ENCODE data around the gene ROBO1. TPM values are rescaled to one million over a fixed set of nuclear protein-coding genes. Genes with fewer than 3 reads are reported as not detected.

ROBO1 gene
- total and polyA plus RNA-seq, 2 of the 8 experiments (the other 6 are each of a cell fraction or from before 2014, with no cell fraction given) = 51.4 to 91.0 TPM

GRCh38 chr3:79310016-79310415 lies 457.8 kb downstream of the ROBO1 start:
- H2BK15ac ChIP-seq (ENCODE audit: low read length) = no peak overlapping the region
- H2BK12ac ChIP-seq (ENCODE audit: low read depth, low read length) = no peak overlapping the region
- no peak overlapping the region for H3K4ac ChIP-seq (replicated peaks; ENCODE audit: insufficient read length, low read depth, low read length)
- H4K91ac ChIP-seq (replicated peaks; ENCODE audit: insufficient read length, low read length) = no peak overlapping the region
- DNase-seq (ENCODE audit: low read depth in 1 of 2, low spot score in 2 of 2) = no peak
- H3K4me1 ChIP-seq (replicated peaks in 1 of 4; ENCODE audit: control insufficient read depth in 3 of 4, insufficient read depth in 4 of 4, low read length in 3 of 4) = 0 out of 7 replicates have a peak, but pooled peaks cover 0 to 2% (median 0%) of the 10 kb centered on the region in 4 experiments
- H2BK120ac ChIP-seq (replicated peaks; ENCODE audit: low read depth, low read length) = no peak overlapping the region
- no peak for FAIRE-seq
- H3K27me3 ChIP-seq (replicated peaks in 1 of 4; ENCODE audit: control insufficient read depth in 3 of 4, extremely low read depth in 1 of 4, insufficient read depth in 3 of 4, low read length in 3 of 4) = no peaks in the 10 kb centered on the region
- no peak overlapping the region for H3K56ac ChIP-seq (replicated peaks; ENCODE audit: insufficient read length, low read depth, low read length)
- no peak overlapping the region for H3K23ac ChIP-seq (ENCODE audit: insufficient read length)
- no peak overlapping the region for H2AK5ac ChIP-seq (ENCODE audit: low read depth, low read length)
- POLR2A ChIA-PET (ENCODE audit: partially characterized antibody) = no interaction called here
- H4K5ac ChIP-seq (ENCODE audit: insufficient read length, low read depth, low read length) = no peak overlapping the region
- no peak overlapping the region for H3K18ac ChIP-seq (ENCODE audit: extremely low read depth, low read length)
- no peak overlapping the region for H3K14ac ChIP-seq (ENCODE audit: insufficient read length)
- H2BK20ac ChIP-seq (ENCODE audit: low read length) = no peak overlapping the region
- H3K27ac ChIP-seq (ENCODE audit: low read depth, low read length) = no peak overlapping the region
- no peaks in the 10 kb centered on the region for H3K9me3 ChIP-seq (ENCODE audit: insufficient read depth in 2 of 2, low read depth in 1 of 2, low read length in 1 of 2)
- no peaks in the 10 kb centered on the region for H3K36me3 ChIP-seq (ENCODE audit: control insufficient read depth in 2 of 4, insufficient read depth in 4 of 4, low read length in 3 of 4)
- no peaks in the 10 kb centered on the region for H4K20me1 ChIP-seq (replicated peaks in 1 of 2; ENCODE audit: control insufficient read depth in 1 of 2, insufficient read depth in 2 of 2, low read length in 2 of 2)
- H3K4me3 ChIP-seq (ENCODE audit: extremely low read depth in 1 of 4, insufficient read depth in 2 of 4, low read depth in 3 of 4, low read length in 4 of 4) = no peak overlapping the region
- no peak overlapping the region for H2BK5ac ChIP-seq (ENCODE audit: low read depth, low read length)
- no peak overlapping the region for H3K9ac ChIP-seq (replicated peaks in 1 of 4; ENCODE audit: extremely low read depth in 1 of 4, low read depth in 3 of 4, low read length in 3 of 4)
- H3K4me2 ChIP-seq (ENCODE audit: insufficient read depth in 1 of 2, low read depth in 2 of 2, low read length in 2 of 2) = no peak overlapping the region
- no peak for TF ChIP-seq MAX (IDR thresholded peaks at IDR 0.05)
- TF ChIP-seq TEAD4 (IDR thresholded peaks at IDR 0.05; ENCODE audit: low read depth, low read length) = no peak
- no peak for TF ChIP-seq ASH2L (IDR thresholded peaks at IDR 0.05; ENCODE audit: low read length)
- TF ChIP-seq JUN (IDR thresholded peaks at IDR 0.05; ENCODE audit: low read depth, low read length) = no peak
- TF ChIP-seq EGR1 (IDR thresholded peaks at IDR 0.05; ENCODE audit: borderline replicate concordance, low read depth, low read length) = no peak
- TF ChIP-seq E2F6 (IDR thresholded peaks at IDR 0.05) = no peak
- no peak for TF ChIP-seq CHD2 (IDR thresholded peaks at IDR 0.05; ENCODE audit: low read length)
- no peak for TF ChIP-seq NANOG (IDR thresholded peaks at IDR 0.05; ENCODE audit: insufficient read depth, low read depth, low read length, poor library complexity, severe bottlenecking)
- 100% methylated on average over 1 of the region's 1 CpG; no CpG with 5 or more reads in 1 of the 2 experiments for WGBS, 2 experiments (ENCODE audit: extremely low coverage in 1 of 2, insufficient coverage in 1 of 2, insufficient read length in 1 of 2, insufficient replicate concordance in 2 of 2, low coverage in 1 of 2, low lambda C conversion rate in 2 of 2, missing lambda C conversion rate in 1 of 2)
- H3K79me2 ChIP-seq (ENCODE audit: control insufficient read depth in 1 of 2, insufficient read depth in 2 of 2, low read length in 2 of 2) = no peaks in the 10 kb centered on the region
- no peak overlapping the region for H2AFZ ChIP-seq (ENCODE audit: low read length)
- no peak overlapping the region for H4K8ac ChIP-seq (ENCODE audit: extremely low read depth, insufficient read depth, low read length)
- H3K23me2 ChIP-seq (ENCODE audit: low read depth, low read length) = no peaks in the 10 kb centered on the region
- no peaks in the 10 kb centered on the region for H3K79me1 ChIP-seq (ENCODE audit: low read depth, low read length)
- CTCF ChIA-PET (ENCODE audit: partially characterized antibody) = interaction anchor here (1.0 to 1.9 kb wide), 2 partner anchors 8 to 52 kb away, joined by 5 read pairs; no protein-coding TSS in a partner anchor
